HepG2 (cell line): ENCODE data around the gene MARCHF9.
A peak's percentile ranks its signal among the peaks of the same experiment; 100 is the strongest.

Source experiments
- ATF7 ChIP-seq, 2 experiments: fragments of 450-650 bp in 1 of 2; sonication (generic) in 1 of 2; formaldehyde crosslinking in 1 of 2; IDR thresholded peaks; 2 replicates each; pipeline versions ENCODE4 v1.4.0 to v1.6.1; 2016 to 2020; ENCODE audit warnings: antibody characterized with exemption in 1 of 2, mild to moderate bottlenecking in 1 of 2, missing genetic modification reagents in 1 of 2
- CTCF ChIP-seq: sonication (generic); formaldehyde crosslinking; IDR thresholded peaks from 2 replicates; pipeline ENCODE4 v1.5.0; 2020; ENCODE audit warnings: mild to moderate bottlenecking, missing genetic modification reagents, moderate library complexity
- MAFK ChIP-seq, 2 experiments: IDR thresholded peaks in 1 of 2; conservative IDR thresholded peaks in 1 of 2; 2 replicates each; pipeline ENCODE4 v1.6.1; 2011; ENCODE audit warnings: improper control_type of control experiment in 2 of 2, low read length in 2 of 2
- MXI1 ChIP-seq: IDR thresholded peaks from 3 replicates; pipeline ENCODE4 v1.6.1; 2012; ENCODE audit warnings: low read depth, low read length, inconsistent platforms, borderline replicate concordance
- MYC ChIP-seq: sonication (generic); formaldehyde crosslinking; IDR thresholded peaks from 2 replicates; pipeline ENCODE4 v1.9.0; 2021; ENCODE audit warnings: missing genetic modification reagents, borderline replicate concordance
- U2AF2 ChIP-seq: fragments of 200-400 bp; formaldehyde crosslinking; IDR thresholded peaks from 2 replicates; pipeline ENCODE4 v1.6.1; 2017; ENCODE audit warnings: low read depth, mild to moderate bottlenecking, low read length
- ZBTB25 ChIP-seq: IDR thresholded peaks from 2 replicates; pipeline ENCODE4 v1.6.1; 2018; ENCODE audit warnings: missing genetic modification reagents
- ZFP41 ChIP-seq: sonication (generic); formaldehyde crosslinking; IDR thresholded peaks from 2 replicates; pipeline ENCODE4 v1.4.0; 2020; ENCODE audit warnings: mild to moderate bottlenecking, missing genetic modification reagents, borderline replicate concordance
- ZNF543 ChIP-seq: sonication (generic); formaldehyde crosslinking; IDR thresholded peaks from 2 replicates; pipeline ENCODE4 v1.4.0; 2020; ENCODE audit warnings: mild to moderate bottlenecking, missing genetic modification reagents
- ZNF563 ChIP-seq: sonication (generic); formaldehyde crosslinking; IDR thresholded peaks from 2 replicates; pipeline ENCODE4 v1.8.0; 2022; ENCODE audit warnings: mild to moderate bottlenecking, moderate library complexity, missing genetic modification reagents
- TF ChIP-seq, protein P1 (sequence below): sonication (generic); formaldehyde crosslinking; IDR thresholded peaks from 2 replicates; pipeline ENCODE4 v1.4.0; 2020; ENCODE audit warnings: missing genetic modification reagents, borderline replicate concordance

DNA sequence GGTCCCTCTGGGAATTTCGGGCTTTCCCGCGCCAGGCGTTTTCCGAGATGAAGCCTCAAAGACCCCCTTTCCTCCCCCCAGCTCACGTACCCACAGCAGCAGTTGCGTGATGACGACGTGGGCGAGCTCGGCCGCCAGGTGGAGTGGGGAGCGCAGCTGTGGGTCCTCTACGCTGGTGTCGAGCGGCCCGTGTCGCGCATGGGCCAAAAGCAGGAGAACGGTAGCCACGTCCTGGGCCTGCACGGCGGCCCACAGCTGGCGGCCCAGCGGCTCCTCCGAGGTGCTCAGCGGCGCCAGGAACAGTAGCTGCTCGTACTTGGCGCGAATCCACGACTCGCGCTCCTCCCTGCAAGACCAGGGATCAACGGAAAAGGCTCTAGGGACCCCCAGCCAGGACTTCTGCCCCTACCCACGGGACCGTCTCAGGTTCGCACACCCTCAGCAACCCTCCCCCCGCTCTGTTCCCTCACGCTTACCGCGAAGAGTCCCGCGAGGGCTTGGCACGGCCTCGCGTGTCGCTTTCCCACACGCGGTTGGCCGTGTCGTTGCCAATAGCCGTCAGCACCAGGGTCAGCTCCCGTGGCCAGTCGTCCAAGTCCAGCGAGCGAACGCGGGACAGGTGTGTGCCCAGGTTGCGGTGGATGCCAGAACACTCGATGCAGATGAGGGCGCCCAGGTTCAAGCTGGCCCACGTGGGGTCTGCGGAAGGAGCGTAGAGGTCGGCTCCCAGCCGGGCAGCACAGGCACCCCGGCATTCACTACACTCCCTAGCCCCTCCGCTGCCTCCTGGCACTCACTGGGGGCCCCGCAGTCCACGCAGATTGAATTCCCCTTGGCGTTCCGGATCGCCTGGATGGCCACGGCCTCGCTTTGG is 27.8 kb upstream of the MARCHF9 start:
- peak; percentile 12; the same call in 1 of the 2 replicates for TF ChIP-seq CTCF (CRISPR knock-in tag)
- TF ChIP-seq, protein P1, sequence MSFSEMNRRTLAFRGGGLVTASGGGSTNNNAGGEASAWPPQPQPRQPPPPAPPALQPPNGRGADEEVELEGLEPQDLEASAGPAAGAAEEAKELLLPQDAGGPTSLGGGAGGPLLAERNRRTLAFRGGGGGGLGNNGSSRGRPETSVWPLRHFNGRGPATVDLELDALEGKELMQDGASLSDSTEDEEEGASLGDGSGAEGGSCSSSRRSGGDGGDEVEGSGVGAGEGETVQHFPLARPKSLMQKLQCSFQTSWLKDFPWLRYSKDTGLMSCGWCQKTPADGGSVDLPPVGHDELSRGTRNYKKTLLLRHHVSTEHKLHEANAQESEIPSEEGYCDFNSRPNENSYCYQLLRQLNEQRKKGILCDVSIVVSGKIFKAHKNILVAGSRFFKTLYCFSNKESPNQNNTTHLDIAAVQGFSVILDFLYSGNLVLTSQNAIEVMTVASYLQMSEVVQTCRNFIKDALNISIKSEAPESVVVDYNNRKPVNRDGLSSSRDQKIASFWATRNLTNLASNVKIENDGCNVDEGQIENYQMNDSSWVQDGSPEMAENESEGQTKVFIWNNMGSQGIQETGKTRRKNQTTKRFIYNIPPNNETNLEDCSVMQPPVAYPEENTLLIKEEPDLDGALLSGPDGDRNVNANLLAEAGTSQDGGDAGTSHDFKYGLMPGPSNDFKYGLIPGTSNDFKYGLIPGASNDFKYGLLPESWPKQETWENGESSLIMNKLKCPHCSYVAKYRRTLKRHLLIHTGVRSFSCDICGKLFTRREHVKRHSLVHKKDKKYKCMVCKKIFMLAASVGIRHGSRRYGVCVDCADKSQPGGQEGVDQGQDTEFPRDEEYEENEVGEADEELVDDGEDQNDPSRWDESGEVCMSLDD (CRISPR knock-in tag) = no peak
- no peak for TF ChIP-seq MXI1
- TF ChIP-seq ZBTB25 (CRISPR knock-in tag) = no peak
- TF ChIP-seq ZNF563 (CRISPR knock-in tag) = no peak
- TF ChIP-seq MAFK (conservative IDR thresholded peaks at IDR 0.05 in 1 of 2, IDR thresholded peaks at IDR 0.05 in 1 of 2; ENCODE audit: low read length in 2 of 2) = no peak
- TF ChIP-seq ZFP41 (CRISPR knock-in tag) = no peak
- TF ChIP-seq MYC = peak; percentile 0; the same call in 1 of the 2 replicates
- no peak for TF ChIP-seq ATF7 (IDR thresholded peaks at IDR 0.05)
- no peak for TF ChIP-seq ATF7 (CRISPR knock-in tag; IDR thresholded peaks at IDR 0.05)
- TF ChIP-seq ZNF543 (CRISPR knock-in tag) = no peak
- no peak for TF ChIP-seq U2AF2
